ENCODE results near the gene SPAG17.

DNA sequence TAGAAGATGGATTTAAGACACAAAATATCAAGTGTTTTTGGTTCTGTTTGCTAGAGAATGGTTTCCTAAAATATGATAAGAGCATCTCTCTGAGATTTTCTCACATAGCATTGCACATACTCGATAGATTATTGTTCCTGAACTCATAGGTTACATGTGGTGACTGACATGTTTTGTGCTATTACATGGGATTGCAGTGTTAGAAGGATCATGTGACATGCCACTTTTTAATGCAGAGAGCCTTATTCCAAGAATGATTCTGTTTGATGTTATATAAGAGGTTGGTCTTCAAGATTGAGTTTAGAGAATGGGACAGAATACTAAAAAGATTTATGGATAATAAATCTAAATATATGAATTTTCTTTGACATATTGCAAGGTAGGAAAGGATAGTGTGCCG is 34.4 kb upstream of the SPAG17 start:
- no peak for TF ChIP-seq RCOR1 (IDR thresholded peaks at IDR 0.05; ENCODE audit: low read length)
- TF ChIP-seq GABPA (IDR thresholded peaks at IDR 0.05; ENCODE audit: low read depth), result no peak
- no peak for TF ChIP-seq CTCF (IDR thresholded peaks at IDR 0.05)
- TF ChIP-seq POLR2AphosphoS5 (IDR thresholded peaks at IDR 0.05; ENCODE audit: low read depth, low read length), result no peak
